GM18505 (cell line): ENCODE data around the gene CFAP119.

ENCODE experiments used
- ATAC-seq: cut with Tn5 transposase; IDR thresholded peaks from one replicate; pipeline ENCODE4 v1.9.1; 2021; ENCODE audit not compliant: unreplicated experiment
- POLR2A ChIP-seq: IDR thresholded peaks from 4 replicates; pipeline ENCODE4 v1.6.1; 2011; ENCODE audit warnings: borderline replicate concordance; ENCODE audit not compliant: insufficient read depth, insufficient read length; ENCODE audit errors: extremely low read depth

CFAP119 gene

DNA sequence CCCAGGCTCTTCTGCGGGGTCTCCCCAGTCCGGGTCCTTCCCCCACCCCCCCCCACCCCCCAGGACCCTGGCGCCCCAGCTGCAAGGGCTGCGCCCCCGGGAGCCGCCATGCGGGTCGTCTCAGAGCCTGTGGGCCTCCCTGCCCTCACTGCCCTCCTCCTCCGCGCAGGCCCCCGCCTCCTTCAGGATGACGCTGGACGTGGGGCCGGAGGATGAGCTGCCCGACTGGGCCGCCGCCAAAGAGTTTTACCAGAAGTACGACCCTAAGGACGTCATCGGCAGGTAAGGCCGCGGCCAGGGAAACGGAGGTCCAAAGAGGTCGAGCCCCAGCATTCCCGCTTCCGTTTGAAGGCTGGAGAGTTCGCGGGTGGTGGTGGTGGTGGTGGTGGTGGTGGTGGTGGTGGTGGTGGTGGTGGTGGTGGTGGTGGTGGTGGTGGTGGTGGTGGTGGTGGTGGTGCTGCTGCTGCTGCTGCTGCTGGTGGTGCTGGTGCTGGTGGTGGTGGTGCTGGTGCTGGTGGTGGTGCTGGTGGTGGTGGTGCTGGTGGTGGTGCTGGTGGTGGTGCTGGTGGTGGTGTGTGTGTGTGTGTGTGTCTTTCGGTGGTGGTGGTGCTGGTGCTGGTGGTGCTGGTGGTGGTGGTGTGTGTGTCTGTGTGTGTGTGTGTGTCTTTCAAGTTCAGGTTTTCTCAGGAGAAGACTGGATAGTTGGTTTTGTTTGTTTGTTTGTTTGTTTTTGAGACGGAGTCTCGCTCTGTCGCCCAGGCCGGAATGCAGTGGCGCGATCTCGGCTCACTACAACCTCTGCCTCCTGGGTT is 13.0 kb downstream of the CFAP119 start:
- no peak for ATAC-seq
- no peak for TF ChIP-seq POLR2A

DNA sequence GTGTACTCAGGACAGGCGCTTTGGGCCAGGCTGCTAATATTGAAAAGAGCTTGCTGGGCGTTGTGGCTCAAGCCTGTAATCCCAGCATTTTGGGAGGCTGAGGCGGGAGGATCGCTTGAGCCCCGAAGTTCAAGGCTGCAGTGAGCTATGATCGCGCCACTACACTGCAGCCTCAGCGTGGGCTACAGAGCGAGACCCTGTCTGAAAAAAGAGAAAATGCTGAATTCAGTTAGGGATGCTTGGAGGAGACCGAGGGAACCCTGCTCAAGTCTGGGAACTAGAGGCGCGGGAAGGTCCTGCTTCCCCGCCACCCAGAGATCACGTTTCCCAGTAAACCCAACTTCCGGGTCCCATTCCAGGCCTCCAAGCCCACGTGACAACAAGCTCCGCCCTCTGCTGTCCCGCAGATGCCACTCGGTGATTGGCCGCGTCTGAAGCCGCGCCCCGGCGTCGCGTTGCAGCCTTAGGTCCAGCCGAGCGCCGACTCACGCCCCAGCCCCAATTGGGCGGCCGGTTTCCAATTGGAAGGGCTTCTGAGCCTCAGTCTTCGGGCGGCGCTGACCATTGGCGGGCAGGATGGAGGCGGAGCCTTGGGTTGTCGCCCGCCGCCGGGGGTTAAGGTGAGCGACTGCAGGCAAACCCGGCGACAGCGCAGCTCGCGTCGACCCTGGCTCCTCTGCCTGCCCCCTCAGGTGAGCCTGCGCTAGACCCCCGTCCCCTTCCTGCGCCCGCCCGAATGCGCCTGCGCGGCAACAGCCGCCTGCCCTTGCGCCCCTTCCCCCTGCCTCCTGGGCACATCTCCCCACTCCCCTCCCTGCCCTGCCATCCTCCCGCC is 13.8 kb downstream of the CFAP119 start, which contains the start of gene PHKG2:
Gene PHKG2, plus strand, starts transcription at position 627 of the 835 bp plus-strand sequence. CDS start 396 bp downstream, outside the sequence.
- ATAC-seq, result peak; percentile 95
- TF ChIP-seq POLR2A, result peak; percentile 93

- no peak for ATAC-seq
- no peak for TF ChIP-seq POLR2A
Measured at GRCh38 chr16:30747331-30747730, 14.5 kb downstream of the CFAP119 start.

- no peak for TF ChIP-seq POLR2A
- no peak for ATAC-seq
Measured at GRCh38 chr16:30746638-30747175, 15.2 kb downstream of the CFAP119 start.

GRCh38 chr16:30745082-30745481 is 16.8 kb downstream of the CFAP119 start:
- TF ChIP-seq POLR2A, result no peak
- no peak for ATAC-seq

- no peak for TF ChIP-seq POLR2A
- ATAC-seq, result no peak
Measured at GRCh38 chr16:30744183-30744582, 17.7 kb downstream of the CFAP119 start.

GRCh38 chr16:30743716-30744115 is 18.1 kb downstream of the CFAP119 start:
- TF ChIP-seq POLR2A, result no peak
- no peak for ATAC-seq

DNA sequence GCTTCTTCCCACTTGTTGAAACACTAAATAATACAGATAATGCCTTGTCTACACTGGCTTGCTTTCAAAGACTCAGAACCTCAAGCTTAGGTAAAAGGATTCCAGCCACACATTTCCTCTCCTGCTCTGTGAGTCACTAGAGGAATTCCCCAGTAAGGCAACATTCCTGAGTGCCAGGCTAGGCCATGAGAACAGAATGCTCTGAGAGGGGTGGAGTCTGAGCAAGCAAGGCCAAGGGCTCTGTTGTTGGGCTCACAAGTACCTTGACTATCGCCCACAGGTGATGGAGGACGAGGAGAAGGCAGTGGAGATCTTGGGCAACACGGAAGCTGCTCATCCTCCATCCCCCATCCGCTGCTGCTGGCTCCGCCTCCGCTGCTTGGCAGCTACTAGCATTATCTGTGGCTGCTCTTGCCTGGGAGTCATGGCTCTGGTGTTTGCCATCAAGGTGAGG is 20.4 kb downstream of the CFAP119 start:
- no peak for TF ChIP-seq POLR2A
- ATAC-seq, result no peak

GRCh38 chr16:30740364-30741251 is 21.3 kb downstream of the CFAP119 start:
- peak; percentile 18 for TF ChIP-seq POLR2A
- ATAC-seq, result no peak

GRCh38 chr16:30738984-30739951 is 22.6 kb downstream of the CFAP119 start:
- no peak for TF ChIP-seq POLR2A
- no peak for ATAC-seq

DNA sequence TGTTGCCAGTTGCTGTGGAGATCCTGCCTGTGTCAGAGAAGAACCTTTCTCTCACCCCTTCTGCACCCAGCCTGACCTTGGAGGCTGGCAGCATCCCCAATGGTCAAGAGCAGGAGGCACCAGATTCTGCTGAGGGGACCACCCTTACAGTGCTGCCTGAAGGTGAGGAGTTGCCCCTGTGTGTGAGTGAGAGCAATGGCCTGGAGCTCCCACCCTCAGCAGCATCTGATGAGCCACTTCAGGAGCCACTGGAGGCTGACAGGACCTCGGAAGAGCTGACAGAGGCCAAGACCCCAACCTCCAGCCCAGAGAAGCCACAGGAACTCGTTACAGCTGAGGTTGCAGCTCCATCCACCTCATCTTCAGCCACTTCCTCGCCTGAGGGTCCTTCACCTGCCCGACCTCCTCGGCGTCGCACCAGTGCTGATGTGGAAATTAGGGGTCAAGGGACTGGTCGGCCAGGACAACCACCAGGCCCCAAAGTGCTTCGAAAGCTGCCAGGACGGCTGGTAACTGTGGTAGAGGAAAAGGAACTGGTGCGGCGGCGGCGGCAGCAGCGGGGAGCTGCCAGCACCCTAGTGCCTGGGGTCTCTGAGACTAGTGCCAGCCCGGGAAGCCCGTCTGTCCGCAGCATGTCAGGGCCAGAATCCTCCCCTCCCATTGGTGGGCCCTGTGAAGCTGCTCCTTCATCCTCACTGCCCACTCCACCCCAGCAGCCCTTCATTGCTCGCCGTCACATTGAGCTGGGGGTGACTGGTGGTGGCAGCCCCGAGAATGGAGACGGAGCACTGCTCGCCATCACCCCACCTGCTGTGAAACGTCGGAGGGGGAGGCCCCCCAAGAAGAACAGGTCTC is 23.8 kb downstream of the CFAP119 start:
- ATAC-seq, result no peak

More for the DNA sequence above, 23.8 kb downstream of the CFAP119 start:
- TF ChIP-seq POLR2A, result no peak
